ENCODE data around the gene GAB3.

- TF ChIP-seq CTCF (IDR thresholded peaks at IDR 0.05; ENCODE audit: low read depth, low read length) = no peak
- no peak for TF ChIP-seq EZH2phosphoT487 (IDR thresholded peaks at IDR 0.05; ENCODE audit: low read depth)
Measured at GRCh38 chrX:154733066-154733425, 17.8 kb downstream of the GAB3 start.

All from OCI-LY3 (cell line).